HEK293 (cell line): ENCODE measurements around the gene RASEF.

Experiments
- CTCF ChIA-PET: fragments of 350-600 bp; formaldehyde crosslinking; extraction: SDS; loops from one replicate; lab custom pipeline; 2021; ENCODE audit warnings: antibody characterized with exemption; lab: Yijun Ruan, JAX
- POLR2A ChIA-PET: fragments of 300-600 bp; formaldehyde crosslinking; extraction: SDS; loops from one replicate; lab custom pipeline; 2020; ENCODE audit warnings: antibody characterized with exemption, inconsistent platforms; lab: Yijun Ruan, JAX
- H3K27ac ChIP-seq: fragments of 200-500 bp; sonication (Bioruptor generic); 2 replicates; pipeline ENCODE4 v1.5.1; 2014; ENCODE audit warnings: low read depth, low read length, control low read depth, inconsistent platforms; ENCODE audit errors: extremely low read depth
- H3K36me3 ChIP-seq, 2 experiments: fragments of 200-500 bp in 1 of 2; sonication (Bioruptor generic) in 1 of 2; 1 replicate in 1 of 2; 2 replicates in 1 of 2; pipeline ENCODE4 v1.5.1; 2014 to 2017; ENCODE audit warnings: inconsistent platforms in 2 of 2, low read length in 2 of 2; ENCODE audit not compliant: control insufficient read depth in 2 of 2, insufficient read depth in 1 of 2
- H3K4me1 ChIP-seq: fragments of 200-500 bp; sonication (Bioruptor generic); 2 replicates; pipeline ENCODE4 v1.5.1; 2014; ENCODE audit warnings: mild to moderate bottlenecking, low read length, inconsistent platforms; ENCODE audit not compliant: control insufficient read depth, insufficient read depth
- H3K4me3 ChIP-seq: 2 replicates; pipeline ENCODE4 v1.5.1; 2011; ENCODE audit warnings: low read depth, mild to moderate bottlenecking, control low read depth, low read length, moderate library complexity
- H3K9me3 ChIP-seq: fragments of 200-500 bp; sonication (Bioruptor generic); 2 replicates; pipeline ENCODE4 v1.5.1; 2014; ENCODE audit warnings: low read depth, low read length, inconsistent platforms; ENCODE audit not compliant: control insufficient read depth, insufficient read depth
- ELK4 ChIP-seq: IDR thresholded peaks from 2 replicates; pipeline ENCODE4 v1.6.1; 2011; ENCODE audit warnings: mild to moderate bottlenecking, low read depth, low read length, borderline replicate concordance
- HOXD13 ChIP-seq: sonication (generic); formaldehyde crosslinking; IDR thresholded peaks from 2 replicates; pipeline ENCODE4 v1.8.0; 2022; ENCODE audit warnings: missing genetic modification reagents, borderline replicate concordance
- KLF9 ChIP-seq: fragments of 450-650 bp; formaldehyde crosslinking; IDR thresholded peaks from 2 replicates; pipeline ENCODE4 v1.5.1; 2016; ENCODE audit warnings: missing biosample characterization, missing genetic modification characterization, low read depth
- MZF1 ChIP-seq: fragments of 450-650 bp; formaldehyde crosslinking; IDR thresholded peaks from 2 replicates; pipeline ENCODE4 v1.5.1; 2017; ENCODE audit warnings: missing biosample characterization, missing genetic modification characterization, borderline replicate concordance
- PATZ1 ChIP-seq: fragments of 450-650 bp; formaldehyde crosslinking; IDR thresholded peaks from 2 replicates; pipeline ENCODE4 v1.5.1; 2016; ENCODE audit warnings: missing biosample characterization, missing genetic modification characterization
- RBAK ChIP-seq: fragments of 450-650 bp; formaldehyde crosslinking; IDR thresholded peaks from 2 replicates; pipeline ENCODE4 v1.5.1; 2016; ENCODE audit warnings: missing biosample characterization, missing genetic modification characterization
- SALL2 ChIP-seq: fragments of 450-650 bp; formaldehyde crosslinking; IDR thresholded peaks from 2 replicates; pipeline ENCODE4 v1.5.0; 2017; ENCODE audit warnings: missing biosample characterization, mild to moderate bottlenecking, missing genetic modification characterization, borderline replicate concordance
- WT1 ChIP-seq: fragments of 450-650 bp; formaldehyde crosslinking; IDR thresholded peaks from 2 replicates; pipeline ENCODE4 v1.5.1; 2016; ENCODE audit warnings: missing biosample characterization, missing genetic modification characterization
- ZBTB21 ChIP-seq: fragments of 450-650 bp; formaldehyde crosslinking; IDR thresholded peaks from 2 replicates; pipeline ENCODE4 v1.5.1; 2017; ENCODE audit warnings: missing biosample characterization, missing genetic modification characterization
- ZBTB48 ChIP-seq: fragments of 450-650 bp; formaldehyde crosslinking; IDR thresholded peaks from 2 replicates; pipeline ENCODE4 v1.5.1; 2016; ENCODE audit warnings: missing biosample characterization, missing genetic modification characterization
- ZNF2 ChIP-seq: fragments of 450-650 bp; formaldehyde crosslinking; IDR thresholded peaks from 2 replicates; pipeline ENCODE4 v1.5.1; 2016; ENCODE audit warnings: missing biosample characterization, missing genetic modification characterization
- ZNF514 ChIP-seq: fragments of 450-650 bp; formaldehyde crosslinking; IDR thresholded peaks from 2 replicates; pipeline ENCODE4 v1.5.1; 2016; ENCODE audit warnings: missing biosample characterization, missing genetic modification characterization
- ZNF555 ChIP-seq: fragments of 450-650 bp; formaldehyde crosslinking; conservative IDR thresholded peaks from 2 replicates; pipeline ENCODE4 v1.5.1; 2017; ENCODE audit warnings: missing biosample characterization, mild to moderate bottlenecking, missing genetic modification characterization, inconsistent platforms
- ZNF561 ChIP-seq: fragments of 450-650 bp; IDR thresholded peaks from 2 replicates; pipeline ENCODE4 v1.5.1; 2018; ENCODE audit warnings: missing biosample characterization, missing genetic modification characterization, borderline replicate concordance
- ZNF600 ChIP-seq: fragments of 450-650 bp; formaldehyde crosslinking; IDR thresholded peaks from 2 replicates; pipeline ENCODE4 v1.5.1; 2016; ENCODE audit warnings: missing biosample characterization, missing genetic modification characterization
- ZNF621 ChIP-seq: fragments of 450-650 bp; formaldehyde crosslinking; IDR thresholded peaks from 2 replicates; pipeline ENCODE4 v1.5.1; 2017; ENCODE audit warnings: missing biosample characterization, missing genetic modification characterization
- ZNF768 ChIP-seq: fragments of 450-650 bp; formaldehyde crosslinking; IDR thresholded peaks from 2 replicates; pipeline ENCODE4 v1.5.1; 2018; ENCODE audit warnings: missing biosample characterization, mild to moderate bottlenecking, missing genetic modification characterization
- ZNF777 ChIP-seq: fragments of 450-650 bp; formaldehyde crosslinking; IDR thresholded peaks from 2 replicates; pipeline ENCODE4 v1.5.1; 2017; ENCODE audit warnings: missing biosample characterization, missing genetic modification characterization, borderline replicate concordance
- ZNF792 ChIP-seq: fragments of 450-650 bp; formaldehyde crosslinking; IDR thresholded peaks from 2 replicates; pipeline ENCODE4 v1.5.1; 2016; ENCODE audit warnings: missing biosample characterization, missing genetic modification characterization
- TF ChIP-seq, protein P1 (sequence below): fragments of 450-650 bp; formaldehyde crosslinking; IDR thresholded peaks from 2 replicates; pipeline ENCODE4 v1.5.1; 2016; ENCODE audit warnings: missing biosample characterization, missing genetic modification characterization
- TF ChIP-seq, protein P2 (sequence below): fragments of 450-650 bp; formaldehyde crosslinking; conservative IDR thresholded peaks from 2 replicates; pipeline ENCODE4 v1.5.1; 2016; ENCODE audit warnings: low read depth, missing biosample characterization, missing genetic modification characterization
- TF ChIP-seq, protein P3 (sequence below): fragments of 450-650 bp; formaldehyde crosslinking; IDR thresholded peaks from 2 replicates; pipeline ENCODE4 v1.5.1; 2017; ENCODE audit warnings: missing biosample characterization, missing genetic modification characterization

RASEF gene

GRCh38 chr9:83000765-83001164 lies 62.2 kb downstream of the RASEF start (continued):
- no peak for TF ChIP-seq ELK4
- TF ChIP-seq ZNF777 (tag by site-specific recombination), result no peak
- TF ChIP-seq HOXD13, result no peak
- TF ChIP-seq ZNF514 (tag by site-specific recombination), result no peak

DNA sequence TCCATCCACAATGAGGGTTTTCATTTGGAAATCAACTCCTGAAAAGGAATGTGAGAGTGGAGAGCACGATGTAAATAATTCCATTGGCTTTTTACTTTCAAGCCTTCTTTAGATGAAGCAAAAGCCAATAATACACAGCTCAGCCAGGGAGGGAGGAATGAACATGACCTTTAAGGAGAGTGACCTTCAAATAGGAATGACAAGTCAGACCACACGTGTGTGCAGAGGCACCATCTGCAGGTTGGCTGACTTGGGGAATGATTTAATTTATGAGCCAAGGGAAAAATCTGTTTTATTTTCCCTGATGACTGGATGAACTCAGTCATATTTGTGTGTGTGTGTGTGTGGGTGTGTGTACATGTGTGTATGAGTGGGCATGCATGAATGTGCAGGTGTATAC lies 64.5 kb downstream of the RASEF start:
- ChIA-PET CTCF (interaction anchor here (0.6 kb wide), 1 partner anchor 465 kb away, joined by 6 read pairs; no protein-coding TSS in a partner anchor), POLR2A (no interaction called here)
- no peak overlapping the region for H3K27ac ChIP-seq
- H3K4me1 ChIP-seq, result no peaks in the 10 kb centered on the region
- H3K9me3 ChIP-seq, result no peaks in the 10 kb centered on the region
- no peak overlapping the region for H3K4me3 ChIP-seq
- H3K36me3 ChIP-seq, result peaks cover 3 to 75% of the 10 kb centered on the region in 2 experiments
- no peak for TF ChIP-seq KLF9
- no peak for TF ChIP-seq ZNF600 (tag by site-specific recombination)
- TF ChIP-seq ZNF792 (tag by site-specific recombination), result no peak
- no peak for TF ChIP-seq ZNF2 (tag by site-specific recombination)
- TF ChIP-seq ZNF621 (tag by site-specific recombination), result no peak
- no peak for TF ChIP-seq ZBTB48 (tag by site-specific recombination)
- TF ChIP-seq ZNF514 (tag by site-specific recombination), result no peak
- TF ChIP-seq ZNF555, result no peak
- TF ChIP-seq, protein P1, sequence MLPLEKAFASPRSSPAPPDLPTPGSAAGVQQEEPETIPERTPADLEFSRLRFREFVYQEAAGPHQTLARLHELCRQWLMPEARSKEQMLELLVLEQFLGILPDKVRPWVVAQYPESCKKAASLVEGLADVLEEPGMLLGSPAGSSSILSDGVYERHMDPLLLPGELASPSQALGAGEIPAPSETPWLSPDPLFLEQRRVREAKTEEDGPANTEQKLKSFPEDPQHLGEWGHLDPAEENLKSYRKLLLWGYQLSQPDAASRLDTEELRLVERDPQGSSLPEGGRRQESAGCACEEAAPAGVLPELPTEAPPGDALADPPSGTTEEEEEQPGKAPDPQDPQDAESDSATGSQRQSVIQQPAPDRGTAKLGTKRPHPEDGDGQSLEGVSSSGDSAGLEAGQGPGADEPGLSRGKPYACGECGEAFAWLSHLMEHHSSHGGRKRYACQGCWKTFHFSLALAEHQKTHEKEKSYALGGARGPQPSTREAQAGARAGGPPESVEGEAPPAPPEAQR (tag by site-specific recombination), result no peak
- no peak for TF ChIP-seq HOXD13
- no peak for TF ChIP-seq MZF1 (tag by site-specific recombination)
- TF ChIP-seq, protein P2, sequence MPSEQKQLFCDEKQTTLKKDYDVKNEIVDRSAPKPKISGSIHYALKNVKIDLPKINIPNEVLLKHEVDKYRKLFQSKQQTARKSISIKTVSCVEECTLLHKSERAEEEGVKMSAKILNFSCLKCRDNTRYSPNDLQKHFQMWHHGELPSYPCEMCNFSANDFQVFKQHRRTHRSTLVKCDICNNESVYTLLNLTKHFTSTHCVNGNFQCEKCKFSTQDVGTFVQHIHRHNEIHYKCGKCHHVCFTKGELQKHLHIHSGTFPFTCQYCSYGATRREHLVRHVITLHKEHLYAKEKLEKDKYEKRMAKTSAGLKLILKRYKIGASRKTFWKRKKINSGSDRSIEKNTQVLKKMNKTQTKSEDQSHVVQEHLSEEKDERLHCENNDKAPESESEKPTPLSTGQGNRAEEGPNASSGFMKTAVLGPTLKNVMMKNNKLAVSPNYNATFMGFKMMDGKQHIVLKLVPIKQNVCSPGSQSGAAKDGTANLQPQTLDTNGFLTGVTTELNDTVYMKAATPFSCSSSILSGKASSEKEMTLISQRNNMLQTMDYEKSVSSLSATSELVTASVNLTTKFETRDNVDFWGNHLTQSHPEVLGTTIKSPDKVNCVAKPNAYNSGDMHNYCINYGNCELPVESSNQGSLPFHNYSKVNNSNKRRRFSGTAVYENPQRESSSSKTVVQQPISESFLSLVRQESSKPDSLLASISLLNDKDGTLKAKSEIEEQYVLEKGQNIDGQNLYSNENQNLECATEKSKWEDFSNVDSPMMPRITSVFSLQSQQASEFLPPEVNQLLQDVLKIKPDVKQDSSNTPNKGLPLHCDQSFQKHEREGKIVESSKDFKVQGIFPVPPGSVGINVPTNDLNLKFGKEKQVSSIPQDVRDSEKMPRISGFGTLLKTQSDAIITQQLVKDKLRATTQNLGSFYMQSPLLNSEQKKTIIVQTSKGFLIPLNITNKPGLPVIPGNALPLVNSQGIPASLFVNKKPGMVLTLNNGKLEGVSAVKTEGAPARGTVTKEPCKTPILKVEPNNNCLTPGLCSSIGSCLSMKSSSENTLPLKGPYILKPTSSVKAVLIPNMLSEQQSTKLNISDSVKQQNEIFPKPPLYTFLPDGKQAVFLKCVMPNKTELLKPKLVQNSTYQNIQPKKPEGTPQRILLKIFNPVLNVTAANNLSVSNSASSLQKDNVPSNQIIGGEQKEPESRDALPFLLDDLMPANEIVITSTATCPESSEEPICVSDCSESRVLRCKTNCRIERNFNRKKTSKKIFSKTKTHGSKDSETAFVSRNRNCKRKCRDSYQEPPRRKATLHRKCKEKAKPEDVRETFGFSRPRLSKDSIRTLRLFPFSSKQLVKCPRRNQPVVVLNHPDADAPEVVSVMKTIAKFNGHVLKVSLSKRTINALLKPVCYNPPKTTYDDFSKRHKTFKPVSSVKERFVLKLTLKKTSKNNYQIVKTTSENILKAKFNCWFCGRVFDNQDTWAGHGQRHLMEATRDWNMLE, result no peak
- TF ChIP-seq, protein P3, sequence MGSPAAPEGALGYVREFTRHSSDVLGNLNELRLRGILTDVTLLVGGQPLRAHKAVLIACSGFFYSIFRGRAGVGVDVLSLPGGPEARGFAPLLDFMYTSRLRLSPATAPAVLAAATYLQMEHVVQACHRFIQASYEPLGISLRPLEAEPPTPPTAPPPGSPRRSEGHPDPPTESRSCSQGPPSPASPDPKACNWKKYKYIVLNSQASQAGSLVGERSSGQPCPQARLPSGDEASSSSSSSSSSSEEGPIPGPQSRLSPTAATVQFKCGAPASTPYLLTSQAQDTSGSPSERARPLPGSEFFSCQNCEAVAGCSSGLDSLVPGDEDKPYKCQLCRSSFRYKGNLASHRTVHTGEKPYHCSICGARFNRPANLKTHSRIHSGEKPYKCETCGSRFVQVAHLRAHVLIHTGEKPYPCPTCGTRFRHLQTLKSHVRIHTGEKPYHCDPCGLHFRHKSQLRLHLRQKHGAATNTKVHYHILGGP (tag by site-specific recombination), result no peak
- TF ChIP-seq ZNF561 (tag by site-specific recombination), result no peak
- TF ChIP-seq SALL2 (tag by site-specific recombination), result no peak
- no peak for TF ChIP-seq RBAK (tag by site-specific recombination)
- no peak for TF ChIP-seq ZBTB21 (tag by site-specific recombination)
- TF ChIP-seq PATZ1 (tag by site-specific recombination), result no peak
- no peak for TF ChIP-seq WT1
- TF ChIP-seq ZNF768, result no peak
